H1 (cell line): ENCODE results near the gene MOSMO. TPM values are rescaled to one million over a fixed set of nuclear protein-coding genes. Genes with fewer than 3 reads are reported as not detected.

Experiments
- CEBPB ChIP-seq: IDR thresholded peaks from 2 replicates; pipeline ENCODE4 v1.6.1; 2012; ENCODE audit warnings: low read depth, low read length
- CHD7 ChIP-seq: fragments of 300-600 bp; sonication (generic); IDR thresholded peaks from 2 replicates; pipeline ENCODE4 v1.7.1; 2012; ENCODE audit warnings: low read length, moderate library complexity, mild to moderate bottlenecking, inconsistent platforms; ENCODE audit not compliant: insufficient replicate concordance
- CREB1 ChIP-seq: IDR thresholded peaks from 2 replicates; pipeline ENCODE4 v1.6.1; 2012; ENCODE audit warnings: inconsistent platforms
- CTCF ChIP-seq, 3 experiments: IDR thresholded peaks; 1 replicate in 2 of 3; 2 replicates in 1 of 3; pipeline versions ENCODE4 v1.5.1 to v1.6.1; 2011; ENCODE audit warnings: low read length in 3 of 3, mild to moderate bottlenecking in 3 of 3, inconsistent platforms in 2 of 3, low read depth in 1 of 3, moderate library complexity in 1 of 3; ENCODE audit not compliant: insufficient read depth in 1 of 3; ENCODE audit errors: control extremely low read depth in 1 of 3
- HDAC2 ChIP-seq, 2 experiments: fragments of 300-600 bp in 1 of 2; sonication (generic) in 1 of 2; IDR thresholded peaks; 2 replicates each; pipeline ENCODE4 v1.6.1; 2011 to 2012; ENCODE audit warnings: low read depth in 2 of 2, low read length in 2 of 2, mild to moderate bottlenecking in 2 of 2, moderate library complexity in 2 of 2, borderline replicate concordance in 1 of 2, inconsistent platforms in 1 of 2
- POU5F1 ChIP-seq: IDR thresholded peaks from 2 replicates; pipeline ENCODE4 v1.6.1; 2011; ENCODE audit warnings: low read depth, mild to moderate bottlenecking, low read length, moderate library complexity
- SUZ12 ChIP-seq: fragments of 200-600 bp; sonication (generic); IDR thresholded peaks from 2 replicates; pipeline ENCODE4 v1.6.1; 2012; ENCODE audit warnings: mild to moderate bottlenecking, inconsistent platforms, low read length, moderate library complexity, mixed read lengths
- TAF7 ChIP-seq: optimal IDR thresholded peaks from 2 replicates; pipeline ENCODE3; 2011; ENCODE audit warnings: low read depth, mild to moderate bottlenecking, inconsistent platforms, low read length, moderate library complexity, borderline replicate concordance
- polyA plus RNA-seq, 7 experiments: library from polyadenylated mRNA; depleted of rRNA in 3 of 7; stranded (reverse) in 5 of 7; unstranded in 2 of 7; fragments of >200 nt in 5 of 7; fragments of 200-250 nt in 2 of 7; gene quantifications; 1 replicate in 5 of 7; 2 replicates in 1 of 7; 4 replicates in 1 of 7; pipeline versions ENCODE4 v1.2.1 to v1.2.3, GENCODE V29; 2011 to 2013; ENCODE audit warnings: missing spikeins in 2 of 7, mixed read lengths in 2 of 7
- total RNA-seq: library from RNA; stranded (reverse); fragmentation: NEBNext Ultra II Directional; extraction: Animal tissue kit (Norgen Biotek cat#: 25700); gene quantifications from 2 replicates; pipeline ENCODE4 v1.2.1, GENCODE V29; 2021

Gene MOSMO
- total and polyA plus RNA-seq, 2 of the 8 experiments (the other 6 are each of a cell fraction or from before 2014, with no cell fraction given): 8.6 to 14.8 TPM

- TF ChIP-seq CHD7 (no peak), HDAC2 (IDR thresholded peaks at IDR 0.05; ENCODE audit: borderline replicate concordance in 1 of 2, low read depth in 2 of 2, low read length in 2 of 2) (no peak), CTCF (IDR thresholded peaks at IDR 0.05; ENCODE audit: control extremely low read depth in 1 of 3, insufficient read depth in 1 of 3, low read depth in 1 of 3, low read length in 3 of 3) (no peak), TAF7 (no peak), CREB1 (no peak), SUZ12 (no peak), POU5F1 (no peak), CEBPB (no peak)
Measured at GRCh38 chr16:22091721-22092120, 83.8 kb downstream of the MOSMO start (continued).
